ENCODE data around the gene TMEM215.

The TMEM215 gene

GRCh38 chr9:32832346-32832745 is 49.0 kb downstream of the TMEM215 start:
- no peak for DNase-seq
